Uterus (tissue), 4 donors: ENCODE results near the gene ABTB1. TPM values are rescaled to one million over a fixed set of nuclear protein-coding genes. Genes with fewer than 3 reads are reported as not detected.

Experiments
- DNase-seq, 2 donors: peaks; one replicate each; pipeline ENCODE4 v3.0.0-alpha.2; 2019 to 2020
- H3K27ac ChIP-seq, 2 donors: fragments of 200-600 bp; sonication (generic); 1 replicate in 1 of 2; 2 replicates in 1 of 2; pipeline ENCODE4 v1.5.1; 2016 to 2018
- H3K27me3 ChIP-seq, 2 donors: fragments of 200-600 bp; sonication (generic); one replicate each; pipeline ENCODE4 v1.5.1; 2018 to 2019; ENCODE audit warnings: control low read depth in 1 of 2
- H3K36me3 ChIP-seq, 2 donors: fragments of 200-600 bp; sonication (generic); one replicate each; pipeline ENCODE4 v1.5.1; 2019; ENCODE audit warnings: control low read depth in 1 of 2
- H3K4me1 ChIP-seq, 2 donors: fragments of 200-600 bp; sonication (generic); one replicate each; pipeline ENCODE4 v1.5.1; 2018 to 2019; ENCODE audit warnings: control low read depth in 1 of 2
- H3K4me3 ChIP-seq, 2 donors: fragments of 200-600 bp; sonication (generic); 1 replicate in 1 of 2; 2 replicates in 1 of 2; pipeline ENCODE4 v1.5.1; 2018 to 2019; ENCODE audit warnings: mild to moderate bottlenecking in 1 of 2
- H3K9me3 ChIP-seq, 2 donors: fragments of 200-600 bp; sonication (generic); one replicate each; pipeline ENCODE4 v1.5.1; 2019; ENCODE audit warnings: control low read depth in 1 of 2
- POLR2A ChIP-seq, 2 donors: fragments of 450-650 bp; IDR thresholded peaks; one replicate each; pipeline ENCODE4 v1.6.1; 2016; ENCODE audit warnings: antibody characterized with exemption in 2 of 2, mild to moderate bottlenecking in 1 of 2, moderate library complexity in 1 of 2
- intact Hi-C: fragments of 100-400 bp; cut with DNase I; formaldehyde crosslinking; loops from one replicate; pipeline ENCODE4 v1.15.1; 2023; ENCODE audit warnings: low total_unique reads
- total RNA-seq, 4 donors: library from RNA; depleted of rRNA in 3 of 4; stranded (reverse); fragments of >200 nt in 3 of 4; gene quantifications; one replicate each; pipeline versions ENCODE4 v1.1.0 to v1.2.4, GENCODE V29; 2014 to 2023
- TF ChIP-seq, protein P1 (sequence below), 4 experiments: fragments of 200-600 bp in 2 of 4; fragments of 450-650 bp in 2 of 4; sonication (generic) in 2 of 4; IDR thresholded peaks; one replicate each; pipeline ENCODE4 v1.5.1; 2016 to 2019; ENCODE audit warnings: antibody characterized with exemption in 4 of 4, mild to moderate bottlenecking in 2 of 4, moderate library complexity in 1 of 4
- donor health status: DM: yes; HTN: yes; CAD: no.

Gene ABTB1
- total RNA-seq, 4 donors from 2014 or later = 14.4 to 42.8 (median 28.8) TPM

DNA sequence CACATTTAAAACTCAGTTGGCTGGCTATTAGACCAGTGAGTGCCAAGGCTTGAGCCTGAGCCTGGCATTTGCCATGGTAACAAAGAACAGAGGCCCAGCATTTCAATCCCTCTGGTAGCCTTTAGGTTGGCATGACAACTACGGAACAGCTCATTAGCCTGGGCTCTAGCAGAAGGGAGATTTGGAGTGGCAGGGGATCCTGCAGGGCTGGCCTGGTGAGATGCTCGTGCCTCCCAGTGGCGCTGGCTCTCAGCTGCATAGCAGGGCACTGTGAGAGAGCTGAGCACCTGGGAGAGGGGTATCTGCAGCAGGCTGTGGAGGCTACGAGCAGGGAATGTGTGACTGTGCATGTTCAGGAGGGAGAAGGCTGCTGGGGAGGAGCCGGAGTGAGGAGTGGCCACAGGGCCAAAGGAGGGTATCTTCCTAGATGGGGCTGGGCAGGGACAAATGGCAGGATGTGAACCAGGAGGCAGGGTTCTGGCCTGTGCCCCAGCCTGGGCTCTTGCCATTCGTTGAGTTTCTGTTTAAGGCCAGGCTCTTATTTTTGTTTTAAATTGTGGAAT, 5.6 kb upstream of the ABTB1 start:
- Histone ChIP-seq H3K9me3 (no peaks in the 10 kb centered on the region), H3K27me3 (no peaks in the 10 kb centered on the region), H3K36me3 (no peaks in the 10 kb centered on the region), H3K27ac (no peak overlapping the region), H3K4me3 (no peak overlapping the region), H3K4me1 (no peaks in the 10 kb centered on the region)
- DNase-seq = no peak
- TF ChIP-seq POLR2A (IDR thresholded peaks at IDR 0.05) = no peak
- TF ChIP-seq, protein P1, sequence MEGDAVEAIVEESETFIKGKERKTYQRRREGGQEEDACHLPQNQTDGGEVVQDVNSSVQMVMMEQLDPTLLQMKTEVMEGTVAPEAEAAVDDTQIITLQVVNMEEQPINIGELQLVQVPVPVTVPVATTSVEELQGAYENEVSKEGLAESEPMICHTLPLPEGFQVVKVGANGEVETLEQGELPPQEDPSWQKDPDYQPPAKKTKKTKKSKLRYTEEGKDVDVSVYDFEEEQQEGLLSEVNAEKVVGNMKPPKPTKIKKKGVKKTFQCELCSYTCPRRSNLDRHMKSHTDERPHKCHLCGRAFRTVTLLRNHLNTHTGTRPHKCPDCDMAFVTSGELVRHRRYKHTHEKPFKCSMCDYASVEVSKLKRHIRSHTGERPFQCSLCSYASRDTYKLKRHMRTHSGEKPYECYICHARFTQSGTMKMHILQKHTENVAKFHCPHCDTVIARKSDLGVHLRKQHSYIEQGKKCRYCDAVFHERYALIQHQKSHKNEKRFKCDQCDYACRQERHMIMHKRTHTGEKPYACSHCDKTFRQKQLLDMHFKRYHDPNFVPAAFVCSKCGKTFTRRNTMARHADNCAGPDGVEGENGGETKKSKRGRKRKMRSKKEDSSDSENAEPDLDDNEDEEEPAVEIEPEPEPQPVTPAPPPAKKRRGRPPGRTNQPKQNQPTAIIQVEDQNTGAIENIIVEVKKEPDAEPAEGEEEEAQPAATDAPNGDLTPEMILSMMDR (IDR thresholded peaks at IDR 0.05) = no peak
- intact Hi-C loops = no loop called here

DNA sequence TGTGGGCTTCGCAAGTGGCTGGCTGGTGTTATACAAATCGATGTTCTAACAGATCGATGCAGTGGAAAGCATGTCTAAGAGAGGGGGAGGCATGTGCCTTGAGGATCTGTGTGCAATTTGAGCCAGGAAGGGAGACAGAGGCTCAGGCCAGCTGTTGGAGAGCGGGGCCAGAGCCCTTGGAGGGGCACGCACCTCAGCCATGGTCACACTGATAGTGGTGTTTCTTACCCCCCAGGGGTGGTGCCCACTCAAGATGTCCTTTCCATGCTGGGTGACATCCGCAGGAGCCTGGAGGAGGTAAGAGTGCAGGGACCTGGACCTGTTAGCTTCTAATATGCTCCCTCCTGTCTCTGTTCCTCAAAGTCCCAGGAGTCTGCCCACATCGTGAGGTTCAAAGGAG, 3.8 kb upstream of the ABTB1 start:
- Histone ChIP-seq H3K36me3 (no peaks in the 10 kb centered on the region), H3K27me3 (no peaks in the 10 kb centered on the region), H3K27ac (no peak overlapping the region), H3K4me3 (no peak overlapping the region), H3K4me1 (peaks cover 0 to 3% of the 10 kb centered on the region in 2 donors), H3K9me3 (no peaks in the 10 kb centered on the region)
- peak in 1 of 2 donors; percentile 10 for DNase-seq
- intact Hi-C loops = no loop called here
- no peak for TF ChIP-seq POLR2A (IDR thresholded peaks at IDR 0.05)
- TF ChIP-seq, protein P1 (IDR thresholded peaks at IDR 0.05) = no peak

DNA sequence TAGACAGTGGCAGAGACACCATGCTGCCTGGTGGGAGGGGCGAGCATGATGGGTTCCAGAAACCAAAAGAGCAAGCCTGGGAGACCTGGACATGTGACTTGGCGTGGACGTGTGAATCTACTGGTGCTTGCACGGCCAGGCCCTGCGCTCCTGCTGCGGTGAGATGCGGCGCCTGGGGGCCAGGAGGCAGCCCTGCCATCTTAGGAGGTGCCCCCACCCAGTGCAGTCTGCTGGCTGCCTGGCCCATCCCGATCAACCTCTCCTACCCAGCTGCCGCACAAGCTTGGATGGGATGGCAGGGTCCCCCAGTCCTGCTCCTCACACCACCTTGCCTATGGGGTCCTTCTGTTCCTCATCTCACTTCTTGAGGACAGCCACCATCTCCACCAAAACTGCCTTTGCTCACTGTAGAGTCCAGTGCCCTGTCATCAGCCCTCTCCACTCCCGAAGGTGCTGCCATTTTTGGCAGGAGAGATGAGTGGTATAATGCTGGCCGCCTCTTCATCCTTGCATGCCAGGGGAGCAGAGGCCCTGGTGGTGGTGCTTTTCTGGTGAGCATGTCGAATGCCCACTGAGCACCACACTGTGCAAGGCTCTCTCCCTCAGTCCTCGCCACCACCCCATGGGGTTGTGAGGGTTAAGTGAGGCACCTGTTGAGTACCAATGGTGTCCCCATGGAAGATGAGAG, 3.1 kb upstream of the ABTB1 start:
- no peak for DNase-seq
- intact Hi-C loops = loop anchor here (10.0 kb wide), 1 partner anchor 75 kb away; the partner anchor contains the start of genes MCM2 and TPRA1
- Histone ChIP-seq H3K4me1 (peaks cover 0 to 7% of the 10 kb centered on the region in 2 donors), H3K27me3 (no peaks in the 10 kb centered on the region), H3K4me3 (no peak overlapping the region), H3K36me3 (no peaks in the 10 kb centered on the region), H3K9me3 (no peaks in the 10 kb centered on the region), H3K27ac (no peak overlapping the region)
- TF ChIP-seq POLR2A (IDR thresholded peaks at IDR 0.05) = no peak
- TF ChIP-seq, protein P1 (IDR thresholded peaks at IDR 0.05) = no peak

DNA sequence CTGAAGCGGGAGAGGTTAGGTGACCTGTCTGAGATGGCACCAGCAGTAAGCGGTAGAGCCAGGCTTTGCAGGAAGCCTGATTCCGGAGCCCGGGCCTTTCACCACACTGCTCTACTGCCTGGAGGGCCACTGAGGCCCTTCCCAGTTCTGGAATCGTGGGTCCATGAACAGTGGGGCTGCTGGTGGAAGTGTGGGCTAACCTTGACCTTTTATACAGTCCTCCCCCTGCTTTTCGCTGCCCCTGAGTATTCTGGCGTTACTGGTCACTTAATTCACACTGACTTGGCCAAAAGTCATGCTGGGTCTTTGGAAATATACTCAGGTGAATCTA, 2.6 kb upstream of the ABTB1 start:
- TF ChIP-seq, protein P1 (IDR thresholded peaks at IDR 0.05) = no peak
- no peak for TF ChIP-seq POLR2A (IDR thresholded peaks at IDR 0.05)

DNA sequence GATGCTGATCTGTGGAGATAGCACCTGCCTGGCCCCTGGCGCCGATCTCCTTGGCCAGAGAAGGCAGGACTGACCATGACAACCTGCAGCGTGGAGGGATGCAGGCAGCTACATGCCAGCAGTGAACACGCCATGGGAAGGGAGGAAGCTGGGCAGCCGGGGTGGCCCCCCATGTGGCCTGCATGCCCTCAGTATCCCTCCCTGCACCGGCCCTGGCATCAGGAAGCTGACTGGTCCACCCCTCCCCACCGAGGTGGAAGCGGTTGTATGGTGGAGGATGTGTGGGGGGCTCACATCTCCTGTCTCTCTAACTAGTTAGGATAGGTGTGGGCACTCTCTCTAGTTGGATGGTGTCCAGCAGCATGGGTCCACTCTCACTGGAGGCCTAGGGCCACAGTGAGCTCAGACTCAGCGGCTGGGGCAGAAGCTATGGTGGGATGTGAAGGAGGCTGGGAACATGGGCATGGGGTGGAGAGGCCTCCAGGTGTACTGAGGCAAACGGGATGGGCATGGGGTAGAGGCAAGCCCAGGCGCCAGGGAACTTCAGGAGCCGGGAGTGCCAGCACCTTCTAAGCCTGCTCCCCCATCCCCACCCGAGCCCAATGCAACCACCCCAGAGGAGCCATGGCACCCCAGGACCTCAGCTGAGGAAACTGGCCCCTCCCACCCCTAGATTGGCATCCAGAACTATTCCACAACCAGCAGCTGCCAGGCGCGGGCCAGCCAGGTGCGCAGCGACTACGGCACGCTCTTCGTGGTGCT, 1.8 kb upstream of the ABTB1 start:
- intact Hi-C loops = loop anchor here (10.0 kb wide), 1 partner anchor 76 kb away; the partner anchor contains the start of genes MCM2 and TPRA1
- Histone ChIP-seq H3K27ac (no peak overlapping the region), H3K27me3 (no peaks in the 10 kb centered on the region), H3K9me3 (no peaks in the 10 kb centered on the region), H3K36me3 (no peaks in the 10 kb centered on the region), H3K4me3 (no peak overlapping the region), H3K4me1 (peaks cover 0 to 7% of the 10 kb centered on the region in 2 donors)
- peak in 1 of 2 donors; percentile 14 for DNase-seq
- TF ChIP-seq, protein P1 (IDR thresholded peaks at IDR 0.05) = no peak

More for the DNA sequence above, 2.6 kb upstream of the ABTB1 start:
- H3K27me3 ChIP-seq = no peaks in the 10 kb centered on the region
- no peaks in the 10 kb centered on the region for H3K9me3 ChIP-seq
- no peak overlapping the region for H3K27ac ChIP-seq
- H3K4me3 ChIP-seq = no peak overlapping the region
- intact Hi-C loops = loop anchor here (10.0 kb wide), 1 partner anchor 75 kb away; the partner anchor contains the start of genes MCM2 and TPRA1
- H3K4me1 ChIP-seq = peaks cover 0 to 7% of the 10 kb centered on the region in 2 donors
- no peak for DNase-seq
- H3K36me3 ChIP-seq = no peaks in the 10 kb centered on the region
